Hepatocyte (in vitro differentiated cells): Measurements from ENCODE around the gene CCDC78.

Experiments used
- CTCF ChIP-seq: fragments of 200-600 bp; sonication (generic); IDR thresholded peaks from 2 replicates; pipeline ENCODE4 v1.5.1; 2016; ENCODE audit warnings: antibody characterized with exemption, mild to moderate bottlenecking; ENCODE audit not compliant: poor library complexity
- EZH2 ChIP-seq: fragments of 200-600 bp; sonication (generic); IDR thresholded peaks from 2 replicates; pipeline ENCODE4 v1.6.1; 2016; ENCODE audit warnings: antibody characterized with exemption, mild to moderate bottlenecking, borderline replicate concordance
- EZH2phosphoT487 ChIP-seq: fragments of 200-600 bp; sonication (generic); IDR thresholded peaks from one replicate; pipeline ENCODE4 v1.6.1; 2018; ENCODE audit warnings: antibody characterized with exemption, mild to moderate bottlenecking, low read depth, moderate library complexity; ENCODE audit not compliant: unreplicated experiment, severe bottlenecking

GRCh38 chr16:739560-740458 lies 13.6 kb upstream of the CCDC78 start:
- TF ChIP-seq EZH2 (no peak), CTCF (no peak), EZH2phosphoT487 (no peak)
